H1 (cell line): ENCODE results near the gene ACAD10.

Source experiments
- PHF8 ChIP-seq: fragments of 200-600 bp; sonication (generic); conservative IDR thresholded peaks from 2 replicates; pipeline ENCODE4 v1.7.1; 2012; ENCODE audit warnings: low read depth, mild to moderate bottlenecking, inconsistent platforms, low read length, moderate library complexity
- SUZ12 ChIP-seq: fragments of 200-600 bp; sonication (generic); IDR thresholded peaks from 2 replicates; pipeline ENCODE4 v1.6.1; 2012; ENCODE audit warnings: mild to moderate bottlenecking, inconsistent platforms, low read length, moderate library complexity, mixed read lengths
- TF ChIP-seq, protein P1 (sequence below): IDR thresholded peaks from 2 replicates; pipeline ENCODE4 v1.6.1; 2012; ENCODE audit warnings: inconsistent platforms
- TF ChIP-seq, protein P2 (sequence below), 3 experiments: IDR thresholded peaks; 1 replicate in 2 of 3; 2 replicates in 1 of 3; pipeline versions ENCODE4 v1.5.1 to v1.6.1; 2011; ENCODE audit warnings: low read length in 3 of 3, mild to moderate bottlenecking in 3 of 3, inconsistent platforms in 2 of 3, low read depth in 1 of 3, moderate library complexity in 1 of 3; ENCODE audit not compliant: insufficient read depth in 1 of 3; ENCODE audit errors: control extremely low read depth in 1 of 3

GRCh38 chr12:111756196-111756595 is 70.3 kb downstream of the ACAD10 start:
- TF ChIP-seq, protein P1, sequence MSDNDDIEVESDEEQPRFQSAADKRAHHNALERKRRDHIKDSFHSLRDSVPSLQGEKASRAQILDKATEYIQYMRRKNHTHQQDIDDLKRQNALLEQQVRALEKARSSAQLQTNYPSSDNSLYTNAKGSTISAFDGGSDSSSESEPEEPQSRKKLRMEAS, result no peak
- TF ChIP-seq, protein P2, sequence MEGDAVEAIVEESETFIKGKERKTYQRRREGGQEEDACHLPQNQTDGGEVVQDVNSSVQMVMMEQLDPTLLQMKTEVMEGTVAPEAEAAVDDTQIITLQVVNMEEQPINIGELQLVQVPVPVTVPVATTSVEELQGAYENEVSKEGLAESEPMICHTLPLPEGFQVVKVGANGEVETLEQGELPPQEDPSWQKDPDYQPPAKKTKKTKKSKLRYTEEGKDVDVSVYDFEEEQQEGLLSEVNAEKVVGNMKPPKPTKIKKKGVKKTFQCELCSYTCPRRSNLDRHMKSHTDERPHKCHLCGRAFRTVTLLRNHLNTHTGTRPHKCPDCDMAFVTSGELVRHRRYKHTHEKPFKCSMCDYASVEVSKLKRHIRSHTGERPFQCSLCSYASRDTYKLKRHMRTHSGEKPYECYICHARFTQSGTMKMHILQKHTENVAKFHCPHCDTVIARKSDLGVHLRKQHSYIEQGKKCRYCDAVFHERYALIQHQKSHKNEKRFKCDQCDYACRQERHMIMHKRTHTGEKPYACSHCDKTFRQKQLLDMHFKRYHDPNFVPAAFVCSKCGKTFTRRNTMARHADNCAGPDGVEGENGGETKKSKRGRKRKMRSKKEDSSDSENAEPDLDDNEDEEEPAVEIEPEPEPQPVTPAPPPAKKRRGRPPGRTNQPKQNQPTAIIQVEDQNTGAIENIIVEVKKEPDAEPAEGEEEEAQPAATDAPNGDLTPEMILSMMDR (IDR thresholded peaks at IDR 0.05; ENCODE audit: control extremely low read depth in 1 of 3, insufficient read depth in 1 of 3, low read depth in 1 of 3, low read length in 3 of 3), result no peak
- TF ChIP-seq SUZ12 (no peak), PHF8 (no peak)
